Hematopoietic multipotent progenitor cell treated with erythropoietin and hydrocortisone succinate and interleukin-3 and kit ligand, for 4 days (in vitro differentiated cells): ENCODE data around the gene SLC2A4.
A peak's percentile ranks its signal among the peaks of the same experiment; 100 is the strongest.

Experiments used
- DNase-seq: peaks from one replicate; pipeline ENCODE4 v3.0.0-alpha.2; 2015

The SLC2A4 gene

DNA sequence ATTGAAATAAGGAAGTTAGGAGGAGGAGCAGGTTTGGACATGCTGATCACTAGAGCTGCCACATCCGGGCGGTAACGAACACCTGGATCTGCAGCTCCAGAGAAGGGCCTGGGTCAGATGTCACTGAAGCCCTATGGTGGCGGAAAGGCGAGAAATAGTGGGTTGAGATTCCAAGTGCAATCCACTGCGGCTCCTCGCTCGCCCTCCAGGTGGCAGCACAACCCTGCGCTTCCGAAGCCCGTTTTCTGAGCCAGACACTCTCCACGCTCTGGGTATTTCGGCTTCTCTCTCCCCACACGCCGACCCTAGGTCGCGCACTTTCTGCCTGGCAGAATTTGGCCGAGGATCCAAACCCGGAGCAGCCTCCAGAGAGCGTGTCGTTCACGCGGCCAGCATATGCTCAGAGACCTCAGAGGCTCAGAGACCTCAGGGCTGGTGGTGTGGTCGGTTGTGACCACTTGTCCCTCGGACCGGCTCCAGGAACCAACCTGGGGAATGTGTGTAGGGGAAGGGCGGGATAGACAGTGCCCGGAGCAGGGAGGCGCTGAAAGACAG lies 922 bp upstream of the SLC2A4 start:
- peak; percentile 95 for DNase-seq

DNA sequence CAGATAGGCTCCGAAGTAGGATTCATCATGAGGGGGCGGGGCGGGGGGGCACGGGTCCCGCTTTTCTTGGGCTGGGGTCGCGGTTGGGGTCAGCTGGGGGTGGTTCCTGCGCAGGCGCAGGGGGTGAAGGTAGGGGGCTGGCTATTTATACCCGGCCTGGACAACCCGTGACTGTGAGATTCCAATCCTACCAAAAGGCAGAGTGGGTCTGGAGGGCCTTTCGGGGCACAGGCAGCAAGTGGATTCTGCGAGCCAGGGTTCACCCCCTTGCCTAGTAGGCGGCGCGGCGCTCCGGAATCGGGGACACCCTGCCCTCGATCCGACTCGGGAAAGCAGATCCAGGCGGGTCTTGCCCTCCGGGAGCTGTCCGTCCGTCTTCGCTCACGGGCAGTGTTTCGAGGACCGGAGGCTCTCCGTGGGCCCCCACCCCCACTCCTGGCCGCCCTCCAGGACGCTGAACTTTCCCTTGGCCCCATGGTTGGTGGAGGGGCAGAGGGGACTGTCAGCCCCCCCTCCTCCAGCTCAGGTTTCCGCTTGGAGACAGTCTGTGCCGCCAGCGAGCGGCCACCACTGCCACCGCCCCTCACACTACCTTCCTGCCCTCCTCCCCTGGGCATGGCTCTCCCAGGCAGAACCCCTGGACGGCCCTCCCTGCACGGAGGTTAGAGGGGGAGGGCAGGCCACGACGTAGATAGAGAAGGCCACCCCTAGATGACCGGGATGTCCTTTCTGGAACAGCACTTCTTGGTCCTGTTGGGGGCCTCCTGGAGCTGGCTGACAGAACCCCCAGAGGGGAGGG lies 634 bp downstream of the SLC2A4 start:
- DNase-seq: peak; percentile 48

DNA sequence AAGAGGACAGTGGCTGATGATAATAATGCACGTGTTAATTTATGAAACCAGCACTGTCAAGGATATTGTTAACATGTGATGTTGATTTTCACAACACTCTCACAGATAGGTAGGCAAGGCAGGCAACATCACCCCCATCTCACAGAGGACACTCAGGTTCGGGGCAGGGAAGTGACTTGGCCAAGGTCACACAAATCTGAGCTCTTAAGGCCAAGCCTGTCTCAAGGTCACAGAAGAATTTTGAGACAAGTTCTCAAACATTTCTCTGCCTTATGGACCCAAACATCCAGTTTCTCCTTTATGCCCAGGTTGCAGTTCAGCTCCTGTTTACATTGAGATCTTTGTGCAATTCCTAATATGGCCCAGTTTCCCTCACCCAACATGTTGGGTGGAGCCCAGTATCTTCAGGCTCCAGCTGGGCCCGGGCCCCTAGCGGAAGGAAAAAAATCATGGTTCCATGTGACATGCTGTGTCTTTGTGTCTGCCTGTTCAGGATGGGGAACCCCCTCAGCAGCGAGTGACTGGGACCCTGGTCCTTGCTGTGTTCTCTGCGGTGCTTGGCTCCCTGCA lies 1.3 kb downstream of the SLC2A4 start:
- DNase-seq: peak; percentile 82

DNA sequence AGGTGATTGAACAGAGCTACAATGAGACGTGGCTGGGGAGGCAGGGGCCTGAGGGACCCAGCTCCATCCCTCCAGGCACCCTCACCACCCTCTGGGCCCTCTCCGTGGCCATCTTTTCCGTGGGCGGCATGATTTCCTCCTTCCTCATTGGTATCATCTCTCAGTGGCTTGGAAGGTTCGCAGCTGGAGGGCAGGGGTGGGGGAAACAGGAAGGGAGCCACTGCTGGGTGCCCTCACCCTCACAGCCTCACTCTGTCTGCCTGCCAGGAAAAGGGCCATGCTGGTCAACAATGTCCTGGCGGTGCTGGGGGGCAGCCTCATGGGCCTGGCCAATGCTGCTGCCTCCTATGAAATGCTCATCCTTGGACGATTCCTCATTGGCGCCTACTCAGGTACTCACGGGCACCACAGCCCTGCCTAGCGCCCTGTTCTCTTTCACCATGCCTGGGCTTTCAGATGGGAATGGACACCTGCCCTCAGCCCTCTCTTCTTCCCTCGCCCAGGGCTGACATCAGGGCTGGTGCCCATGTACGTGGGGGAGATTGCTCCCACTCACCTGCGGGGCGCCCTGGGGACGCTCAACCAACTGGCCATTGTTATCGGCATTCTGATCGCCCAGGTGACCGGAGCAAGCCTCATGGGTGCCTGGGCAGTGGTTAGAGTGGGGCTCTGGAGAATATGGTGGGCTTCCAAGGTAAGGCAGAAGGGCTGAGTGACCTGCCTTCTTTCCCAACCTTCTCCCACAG lies 2.1 kb downstream of the SLC2A4 start:
- no peak for DNase-seq

DNA sequence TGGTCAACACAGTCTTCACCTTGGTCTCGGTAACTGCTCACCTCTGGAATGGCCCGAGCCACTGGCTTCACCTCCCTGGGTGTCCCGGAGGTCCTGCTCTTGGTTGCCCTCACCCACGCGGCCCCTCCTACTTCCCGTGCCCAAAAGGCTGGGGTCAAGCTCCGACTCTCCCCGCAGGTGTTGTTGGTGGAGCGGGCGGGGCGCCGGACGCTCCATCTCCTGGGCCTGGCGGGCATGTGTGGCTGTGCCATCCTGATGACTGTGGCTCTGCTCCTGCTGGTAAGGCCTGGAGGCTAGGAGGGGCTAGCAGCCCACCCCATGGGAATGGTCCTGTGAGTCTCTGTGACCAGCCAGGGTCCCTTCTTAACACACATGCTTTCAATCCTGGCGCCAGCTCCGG lies 3.4 kb downstream of the SLC2A4 start:
- DNase-seq: no peak

DNA sequence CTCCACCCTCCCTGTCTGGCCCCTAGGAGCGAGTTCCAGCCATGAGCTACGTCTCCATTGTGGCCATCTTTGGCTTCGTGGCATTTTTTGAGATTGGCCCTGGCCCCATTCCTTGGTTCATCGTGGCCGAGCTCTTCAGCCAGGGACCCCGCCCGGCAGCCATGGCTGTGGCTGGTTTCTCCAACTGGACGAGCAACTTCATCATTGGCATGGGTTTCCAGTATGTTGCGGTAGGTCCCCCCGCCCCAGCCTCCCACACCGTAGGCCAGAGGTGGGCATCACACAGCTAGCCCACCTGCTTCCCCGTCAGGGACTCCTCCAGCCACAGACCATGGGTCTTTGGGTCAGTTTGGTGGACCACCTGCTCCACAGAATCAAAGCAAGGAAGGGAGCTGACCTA lies 4.2 kb downstream of the SLC2A4 start:
- DNase-seq: no peak

DNA sequence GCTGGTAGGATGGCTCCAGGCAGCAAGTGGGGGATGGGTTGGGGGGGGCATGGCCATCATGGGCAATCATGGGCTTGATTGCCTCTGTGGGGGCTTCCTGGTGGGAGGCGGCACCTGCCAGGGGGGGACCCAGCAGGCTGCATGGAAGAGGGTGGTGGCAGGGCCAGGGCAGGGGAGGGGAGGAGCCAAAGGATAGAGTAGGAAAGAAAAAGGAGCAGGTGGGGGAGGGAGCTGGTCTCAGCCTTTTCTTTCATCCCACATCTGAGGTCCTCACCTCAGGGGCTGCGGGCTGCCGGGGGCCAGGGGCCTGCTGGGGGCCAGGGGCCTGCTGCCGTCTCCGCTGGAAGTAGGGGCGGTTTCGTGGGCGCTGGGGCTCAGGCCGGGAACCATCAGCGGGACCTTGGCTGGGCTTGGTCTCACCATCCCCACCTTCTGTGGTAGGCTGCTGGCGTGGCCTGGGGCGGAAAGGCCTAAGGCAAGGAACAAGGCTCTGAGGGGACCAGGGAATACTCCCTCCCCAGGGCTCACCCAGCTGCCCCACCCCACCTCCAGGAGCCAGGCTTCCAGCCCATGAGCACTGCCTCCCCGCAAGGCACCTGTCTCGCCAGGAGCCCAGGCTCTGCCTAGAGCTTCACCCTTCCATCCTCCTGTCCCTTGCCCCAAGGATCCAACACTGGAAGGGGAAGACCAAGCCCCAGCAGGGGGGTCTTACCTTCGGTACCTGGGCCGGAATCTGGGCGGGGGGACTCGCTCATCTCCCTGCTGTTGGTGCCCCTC lies 7.9 kb downstream of the SLC2A4 start:
- DNase-seq: no peak

DNA sequence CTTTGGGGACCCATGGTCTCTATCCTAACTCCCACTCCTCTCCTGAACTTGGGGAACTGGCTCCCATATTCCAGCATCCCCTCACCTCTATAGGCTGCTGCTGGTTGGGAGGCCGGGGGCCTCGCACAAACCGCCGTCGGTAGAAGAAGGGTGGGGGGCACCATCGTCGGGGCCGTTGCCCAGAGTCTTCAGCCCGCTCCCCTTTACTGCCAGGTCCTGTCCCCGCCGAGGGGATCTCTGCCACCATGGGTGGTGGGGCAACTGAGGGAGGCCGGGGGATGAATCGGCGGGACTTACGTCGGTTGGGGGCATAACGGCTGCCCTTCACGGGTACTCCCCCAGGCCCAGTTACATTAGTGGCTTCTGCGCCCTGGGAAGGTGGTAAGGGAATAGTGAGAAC lies 8.6 kb downstream of the SLC2A4 start:
- no peak for DNase-seq

DNA sequence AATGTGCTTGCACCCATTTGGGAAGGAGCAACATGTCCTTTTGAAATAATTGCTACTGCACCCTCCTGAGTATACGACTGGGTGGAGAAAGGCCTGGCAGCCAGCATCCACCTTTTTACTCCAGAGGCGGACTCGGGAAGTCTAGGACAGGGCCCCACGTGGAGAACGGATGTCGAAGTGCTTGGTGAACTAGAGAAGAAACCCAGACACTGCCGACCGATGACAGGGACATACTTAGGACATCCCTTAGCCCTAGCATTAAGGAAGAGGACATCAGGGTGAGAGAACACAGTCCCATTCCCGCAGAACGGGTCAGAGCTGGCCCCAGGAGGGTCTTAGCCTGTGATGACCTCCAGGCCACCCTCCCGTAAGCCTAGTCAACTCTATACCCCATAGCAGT lies 9.2 kb downstream of the SLC2A4 start:
- DNase-seq: no peak

DNA sequence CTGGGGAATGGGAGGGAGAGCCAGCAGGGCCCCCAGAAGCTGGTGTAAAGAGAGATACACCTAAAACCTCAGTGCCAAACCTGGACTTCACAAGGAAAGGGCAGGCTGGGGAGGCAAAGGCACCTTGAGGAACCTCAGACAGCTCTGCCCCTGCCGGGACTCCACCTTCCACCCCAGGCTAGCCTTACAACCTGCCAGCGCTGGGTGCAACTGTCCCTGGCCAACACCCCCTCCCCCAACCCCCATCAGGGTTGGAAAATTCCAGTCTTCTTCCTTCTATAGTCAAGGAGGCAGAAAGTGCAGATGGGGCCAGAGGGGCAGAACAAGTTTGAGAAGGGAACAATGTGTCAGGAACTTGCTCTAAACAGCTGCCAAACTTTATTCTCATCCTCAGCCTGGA lies 10.7 kb downstream of the SLC2A4 start:
- no peak for DNase-seq

DNA sequence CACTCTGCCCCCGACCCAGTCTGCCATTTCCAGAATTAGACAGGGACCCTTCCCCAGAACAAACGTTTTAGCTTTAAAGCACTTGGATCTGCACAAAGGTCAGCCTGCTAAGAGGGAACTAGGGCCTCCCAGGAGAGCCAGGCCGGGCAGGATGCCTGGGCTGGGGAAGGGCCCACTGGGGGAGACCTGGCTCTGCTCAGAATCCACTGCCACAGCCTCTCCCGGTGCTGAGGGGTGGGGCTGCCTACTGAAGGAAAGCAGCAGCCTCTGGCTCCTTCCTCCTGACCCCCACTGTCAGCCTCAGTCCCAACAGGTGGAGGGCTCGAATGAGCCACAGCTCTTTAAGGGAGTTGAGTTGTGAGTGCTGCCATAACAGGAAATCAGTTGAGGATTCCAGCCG lies 11.2 kb downstream of the SLC2A4 start:
- no peak for DNase-seq

DNA sequence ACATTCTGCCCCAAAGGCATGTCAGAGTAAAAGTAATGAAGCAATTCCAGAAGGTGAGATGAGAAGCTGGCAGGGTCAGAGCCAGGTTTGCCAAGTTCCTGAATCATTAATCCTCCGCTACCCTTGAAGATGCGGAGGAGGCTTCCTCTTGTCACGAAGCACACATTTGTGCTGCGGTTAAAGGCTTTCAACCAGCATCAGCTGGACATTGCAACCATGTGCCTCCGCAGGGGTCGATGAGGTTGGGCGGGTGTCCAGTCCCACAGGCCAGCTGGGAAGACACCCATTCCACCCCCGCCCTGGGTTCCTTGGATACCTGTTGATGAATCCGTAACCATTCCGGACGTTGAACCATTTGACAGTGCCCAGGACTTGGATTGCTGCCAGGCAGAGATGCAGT lies 11.6 kb downstream of the SLC2A4 start:
- no peak for DNase-seq

DNA sequence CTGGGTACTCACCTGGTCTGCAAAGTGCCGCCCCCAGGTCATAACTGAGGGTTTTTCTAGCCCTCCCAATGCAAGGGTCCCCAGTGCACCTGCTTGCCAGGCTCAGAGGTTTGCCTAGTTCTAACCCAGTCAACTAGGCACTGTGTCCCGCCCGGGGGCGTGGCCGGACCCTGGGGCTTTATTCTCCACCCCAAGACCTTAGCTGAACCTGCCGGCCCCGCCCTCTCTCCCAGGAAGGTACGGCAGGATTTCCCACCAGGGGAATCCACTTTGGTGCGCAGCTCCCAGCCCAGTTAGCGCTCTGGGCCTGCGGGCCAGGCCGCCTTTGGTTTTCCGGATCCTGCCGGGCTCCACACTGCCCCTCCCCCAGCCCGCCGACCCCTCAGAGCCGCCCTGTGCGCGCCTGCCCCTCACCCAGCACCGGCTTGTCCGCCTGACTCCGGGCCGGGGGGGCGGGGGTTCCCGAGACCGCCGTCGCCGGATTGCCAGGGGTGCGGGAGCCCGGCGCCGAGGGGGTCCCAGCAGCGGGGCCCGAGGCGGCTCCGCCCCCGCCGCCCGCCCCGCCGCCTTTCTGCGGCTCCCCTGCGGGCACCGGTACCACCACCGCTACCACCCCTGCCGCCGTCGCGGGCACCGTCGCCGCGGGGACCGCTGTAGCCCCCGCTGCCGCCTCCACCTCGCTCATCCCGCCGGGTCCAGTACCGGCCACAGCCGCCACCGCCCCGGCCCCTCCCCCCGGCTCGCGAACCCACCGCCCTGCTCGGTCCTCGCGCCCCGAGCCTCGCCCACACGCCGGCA lies 12.5 kb downstream of the SLC2A4 start:
- DNase-seq: peak; percentile 65

DNA sequence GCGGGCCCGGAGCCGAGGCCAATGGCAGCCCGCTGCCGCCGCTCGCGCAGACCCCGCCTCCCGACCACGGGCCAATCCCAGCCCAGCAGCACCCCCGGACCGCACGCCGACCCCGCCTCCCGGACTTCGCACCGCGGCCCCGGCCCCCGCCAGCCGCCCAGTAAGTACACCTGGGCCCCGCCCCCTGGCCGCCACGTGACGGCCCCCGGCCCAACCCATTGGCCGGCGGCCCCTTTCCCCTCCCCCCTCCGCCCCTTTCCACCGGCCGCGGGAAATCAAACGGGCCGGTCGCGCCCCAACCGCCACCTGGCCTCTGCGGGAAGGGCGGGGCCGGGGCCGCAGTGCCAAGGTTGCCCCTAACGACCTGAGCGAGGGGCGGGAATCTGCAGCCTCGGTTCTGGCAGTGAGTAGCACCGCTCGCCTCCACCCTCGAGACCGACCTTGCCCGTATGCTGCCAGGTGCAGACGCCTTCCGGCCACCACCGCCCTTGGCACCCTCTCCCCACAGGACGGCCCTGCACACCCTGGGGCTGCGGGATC lies 13.2 kb downstream of the SLC2A4 start, which contains the start of gene YBX2:
YBX2 (minus strand) TSS at position 26 of the 540 bp plus-strand sequence. CDS start 139 bp downstream, outside the sequence.
- peak; percentile 85 for DNase-seq

DNA sequence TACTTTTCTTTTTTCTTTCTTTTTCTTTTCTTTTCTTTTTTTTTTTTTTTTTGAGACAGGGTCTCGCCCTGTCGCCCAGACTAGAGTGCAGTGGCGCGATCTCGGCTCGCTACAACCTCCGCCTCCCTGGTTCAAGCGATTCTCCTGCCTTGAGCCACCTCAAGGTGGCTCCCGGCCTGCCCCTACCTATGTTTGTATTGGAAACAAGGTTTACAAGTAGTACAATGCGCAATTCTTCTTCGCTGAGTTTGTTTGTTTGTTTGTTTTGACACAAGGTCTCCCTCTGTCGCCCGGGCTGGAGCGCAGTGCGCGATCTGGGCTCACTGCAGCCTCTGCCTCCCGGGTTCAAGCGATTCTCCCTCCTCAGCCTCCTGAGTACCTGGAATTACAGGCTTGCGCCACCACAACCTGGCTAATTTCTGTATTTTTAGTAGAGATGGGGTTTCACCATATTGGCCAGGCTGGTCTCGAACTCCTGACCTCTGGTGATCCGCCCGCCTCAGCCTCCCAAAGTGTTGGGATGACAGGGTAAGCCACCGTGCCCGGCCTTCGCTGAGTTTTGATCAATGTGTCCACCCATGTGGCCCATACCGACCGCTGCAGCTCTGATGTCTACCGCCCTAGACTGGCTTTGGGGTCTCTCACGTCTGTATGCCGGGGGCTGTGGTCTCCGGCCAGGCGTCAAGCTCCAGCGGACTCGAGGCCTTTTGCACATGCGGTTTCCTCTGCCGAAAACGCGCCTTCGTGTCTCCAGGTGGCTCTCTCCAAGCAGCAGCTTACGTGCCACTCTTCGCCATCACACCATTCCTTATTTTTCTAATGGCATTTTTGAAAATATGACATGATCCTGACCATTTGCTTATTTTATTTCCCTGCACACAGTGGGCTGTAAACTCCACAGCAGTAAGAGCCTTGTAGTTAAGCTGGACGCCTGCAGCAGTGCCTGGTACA lies 14.0 kb downstream of the SLC2A4 start:
- peak; percentile 36 for DNase-seq

DNA sequence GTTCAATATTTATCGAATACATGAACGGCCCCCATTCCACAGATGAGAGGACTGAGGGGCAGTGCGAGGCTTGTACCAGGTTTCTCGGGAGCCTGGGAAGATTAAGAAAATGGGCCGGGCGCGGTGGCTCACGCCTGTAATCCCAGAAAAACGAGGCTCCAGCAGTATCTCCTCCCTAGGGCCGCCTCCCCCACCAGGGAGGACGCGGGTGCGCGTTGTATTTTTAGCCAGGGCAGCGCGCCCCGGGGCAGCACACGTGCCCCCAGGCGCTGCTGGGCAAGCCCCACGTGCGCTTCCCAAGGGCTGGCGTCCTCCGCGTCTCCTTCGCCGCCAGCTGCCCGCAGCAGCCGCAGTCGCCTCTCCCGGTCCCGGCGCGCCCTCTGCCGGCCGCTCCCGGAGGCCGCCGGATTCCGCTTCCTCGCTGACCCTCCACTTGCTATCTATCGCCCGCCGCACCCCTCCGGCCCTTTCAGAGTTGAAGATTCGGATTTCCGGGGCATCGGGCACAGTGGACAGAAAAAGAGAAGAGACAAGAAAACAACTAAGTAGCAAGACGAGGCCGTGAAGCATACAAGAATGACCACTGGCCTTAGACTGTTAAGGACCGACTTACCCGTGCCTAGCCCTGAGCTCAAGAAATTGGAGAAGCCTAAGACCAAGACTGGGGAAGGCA lies 14.8 kb downstream of the SLC2A4 start:
- peak; percentile 92 for DNase-seq

DNA sequence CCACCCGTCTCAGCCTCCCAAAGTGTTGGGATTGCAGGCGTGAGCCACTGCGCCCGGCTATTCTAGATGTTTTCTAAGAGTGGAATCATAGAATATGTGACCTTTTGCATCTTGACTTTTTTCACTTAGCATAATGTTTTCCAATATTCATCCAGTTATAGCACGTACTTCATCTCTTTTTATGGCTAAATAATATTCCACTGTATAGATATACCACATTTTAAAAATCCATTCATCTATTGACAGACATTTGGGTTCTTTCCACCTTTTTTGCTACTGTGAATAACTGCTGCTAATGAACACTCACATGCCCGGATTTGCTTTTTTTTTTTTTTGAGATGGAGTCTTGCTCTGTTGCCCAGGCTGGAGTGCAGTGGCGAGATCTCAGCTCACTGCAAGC lies 22.7 kb downstream of the SLC2A4 start:
- DNase-seq: no peak

DNA sequence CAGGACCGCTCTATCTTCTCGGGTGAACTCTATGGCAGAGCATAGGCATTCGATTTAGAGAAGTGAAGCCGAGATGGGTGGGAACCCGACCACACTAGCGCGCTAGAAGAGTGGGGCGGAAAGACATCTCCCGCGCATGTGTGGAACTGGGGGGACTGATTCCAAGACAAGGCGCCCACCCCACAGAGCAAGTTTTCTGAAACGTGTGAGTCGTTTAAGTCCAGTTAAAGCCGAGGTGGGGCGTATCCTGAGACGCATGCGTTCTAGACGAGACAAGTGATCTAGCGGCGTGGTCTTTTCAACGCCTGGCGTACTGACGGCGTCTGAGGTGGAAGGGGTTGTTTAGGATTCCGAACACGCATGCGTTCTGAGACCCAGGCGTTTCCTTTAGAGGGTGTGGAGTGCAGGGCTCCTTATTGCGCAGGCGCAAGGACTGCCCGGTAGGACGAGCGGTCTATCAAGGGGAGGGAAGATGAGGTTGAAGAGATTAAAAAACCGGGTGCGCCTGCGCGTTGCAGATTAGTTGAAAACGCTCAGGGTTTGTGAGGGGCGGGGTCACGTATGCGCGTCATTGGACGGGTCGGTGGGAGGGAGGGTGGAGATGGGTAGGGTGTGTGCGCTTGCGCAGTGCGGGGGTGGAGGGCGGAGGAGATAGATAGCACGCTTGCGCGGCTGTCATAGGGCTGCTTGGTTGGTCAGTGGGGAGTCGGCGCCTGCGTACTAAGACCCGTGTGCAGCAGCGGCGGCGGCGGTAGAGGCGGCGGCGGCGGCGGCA lies 25.6 kb downstream of the SLC2A4 start, which contains the start of gene EIF5A:
EIF5A (plus strand) TSS at position 718 of the 775 bp plus-strand sequence. CDS start 2,008 bp downstream, outside the sequence.
- peak; percentile 100 for DNase-seq
